ENCODE data around the gene EXOC3L4.

DNA sequence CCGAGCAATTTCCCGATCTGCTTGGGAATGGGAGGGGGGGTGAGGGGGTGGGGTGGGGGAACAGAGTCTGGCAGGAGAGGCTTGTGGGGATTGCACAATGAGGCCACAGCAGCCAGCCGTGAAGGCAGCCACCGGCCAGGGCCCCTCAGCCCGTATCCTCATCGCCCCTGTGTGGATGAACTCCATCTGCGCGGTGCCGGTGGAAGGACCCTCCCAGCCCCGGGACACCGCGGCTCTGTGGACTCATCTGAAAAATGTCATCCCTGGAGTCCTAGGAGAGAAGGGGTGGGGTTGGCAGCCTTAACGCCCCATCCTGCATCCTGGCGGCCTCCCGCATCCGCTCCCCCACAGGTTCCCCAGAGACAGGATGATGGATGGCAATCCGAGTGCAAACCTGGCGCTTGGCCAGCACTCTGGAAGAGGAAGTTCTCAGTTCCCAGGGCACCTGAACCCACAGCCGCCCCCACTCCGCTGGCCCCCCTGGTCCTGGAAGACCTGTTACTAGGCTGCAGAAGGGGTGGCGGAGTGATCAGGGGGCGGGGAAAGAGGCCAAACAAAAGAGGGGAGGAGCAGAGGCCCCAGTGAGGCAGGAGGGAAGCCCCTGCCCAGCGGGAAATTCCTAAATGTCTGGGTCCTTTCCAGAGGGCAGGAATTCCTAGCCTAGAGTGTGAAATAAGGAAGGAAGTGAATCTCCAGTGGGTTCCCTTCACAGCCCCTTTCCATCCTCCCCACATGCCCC lies 27.5 kb downstream of the EXOC3L4 start:
- no peak for TF ChIP-seq CTCF (IDR thresholded peaks at IDR 0.05; ENCODE audit: low read depth, low read length)
- no peak for TF ChIP-seq EZH2phosphoT487 (IDR thresholded peaks at IDR 0.05; ENCODE audit: low read depth)

Measured in OCI-LY3 (cell line).